Lower lobe of right lung (tissue), 2 donors: Measurements from ENCODE around the gene C21orf91. TPM values are rescaled to one million over a fixed set of nuclear protein-coding genes. Genes with fewer than 3 reads are reported as not detected.

Experiments used
- ATAC-seq, 2 donors: fragments of 200-7000 bp; cut with Tn5 transposase; one replicate each; pipeline ENCODE4 v1.9.1; 2020 to 2022; ENCODE audit warnings: mild to moderate bottlenecking in 2 of 2, moderate library complexity in 2 of 2
- DNase-seq: peaks from one replicate; pipeline ENCODE4 v3.0.0-alpha.2; 2020
- H3K27ac ChIP-seq: fragments of 200-600 bp; one replicate; pipeline ENCODE4 v1.8.0; 2022
- H3K27me3 ChIP-seq: fragments of 200-600 bp; one replicate; pipeline ENCODE4 v1.8.0; 2022; ENCODE audit warnings: low read depth
- H3K36me3 ChIP-seq: fragments of 200-600 bp; one replicate; pipeline ENCODE4 v1.8.0; 2022; ENCODE audit warnings: mild to moderate bottlenecking
- H3K4me1 ChIP-seq: fragments of 200-600 bp; one replicate; pipeline ENCODE4 v1.8.0; 2022
- H3K4me3 ChIP-seq: fragments of 200-600 bp; one replicate; pipeline ENCODE4 v1.8.0; 2022; ENCODE audit warnings: mild to moderate bottlenecking
- H3K9me3 ChIP-seq: fragments of 200-600 bp; one replicate; pipeline ENCODE4 v1.8.0; 2022
- intact Hi-C: fragments of 100-400 bp; cut with DNase I; formaldehyde crosslinking; loops from one replicate; pipeline ENCODE4 v1.11.0; 2022
- total RNA-seq: library from RNA; stranded (reverse); fragmentation: NEBNext Ultra II Directional; extraction: Animal tissue kit (Norgen Biotek cat#: 25700); gene quantifications from one replicate; pipeline ENCODE4 v1.2.1, GENCODE V29; 2021
- TF ChIP-seq, protein P1 (sequence below): fragments of 200-600 bp; IDR thresholded peaks from one replicate; pipeline ENCODE4 v1.8.0; 2022; ENCODE audit warnings: antibody characterized with exemption, mild to moderate bottlenecking
- donor health status: DM: no; HTN: yes; CAD: no; lungs with severe emphysema.

The C21orf91 gene
- total RNA-seq, 1 donor from 2014 or later: 24.8 TPM

DNA sequence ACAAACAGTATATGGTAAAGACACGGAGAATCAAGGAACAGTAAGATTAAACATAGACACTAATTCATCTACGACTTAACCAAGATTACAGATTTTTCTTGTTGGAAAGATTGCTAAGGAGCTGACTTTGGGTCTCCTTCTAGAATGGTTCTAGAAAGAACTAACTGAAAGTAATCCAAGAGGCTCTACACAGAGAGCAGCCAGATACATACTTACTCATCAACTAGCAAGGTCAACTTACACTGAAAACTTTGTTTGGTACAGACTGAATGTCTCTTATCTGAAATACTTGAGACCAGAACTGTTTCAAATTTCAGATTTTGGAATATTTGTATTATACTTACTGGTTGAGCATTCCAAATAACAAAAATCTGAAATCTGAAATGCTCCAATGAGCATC, 5.8 kb downstream of the C21orf91 start:
- H3K36me3 ChIP-seq: peaks cover 66% of the 10 kb centered on the region

DNA sequence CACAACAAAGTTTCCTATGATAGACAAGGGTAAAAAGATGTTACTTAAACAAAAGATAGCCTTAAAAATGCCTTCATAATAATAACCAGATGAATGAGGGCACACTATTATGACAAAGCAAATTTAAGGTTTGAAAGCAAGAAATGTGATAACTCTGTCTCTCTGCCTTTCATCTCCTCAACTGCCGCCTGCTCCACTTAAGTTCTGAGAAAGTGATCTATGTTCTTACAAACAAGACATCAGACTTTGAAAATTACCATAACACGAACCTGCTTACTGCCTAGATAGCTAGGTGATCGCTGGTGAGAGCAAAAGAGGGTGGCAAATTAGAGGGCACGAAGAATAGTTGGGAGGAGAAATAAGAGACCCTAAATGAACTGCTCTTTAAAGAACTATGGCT, 13.2 kb downstream of the C21orf91 start:
- H3K9me3 ChIP-seq: peaks cover 11% of the 10 kb centered on the region
- H3K27ac ChIP-seq: no peak overlapping the region
- peaks cover 28% of the 10 kb centered on the region for H3K36me3 ChIP-seq
- TF ChIP-seq, protein P1, sequence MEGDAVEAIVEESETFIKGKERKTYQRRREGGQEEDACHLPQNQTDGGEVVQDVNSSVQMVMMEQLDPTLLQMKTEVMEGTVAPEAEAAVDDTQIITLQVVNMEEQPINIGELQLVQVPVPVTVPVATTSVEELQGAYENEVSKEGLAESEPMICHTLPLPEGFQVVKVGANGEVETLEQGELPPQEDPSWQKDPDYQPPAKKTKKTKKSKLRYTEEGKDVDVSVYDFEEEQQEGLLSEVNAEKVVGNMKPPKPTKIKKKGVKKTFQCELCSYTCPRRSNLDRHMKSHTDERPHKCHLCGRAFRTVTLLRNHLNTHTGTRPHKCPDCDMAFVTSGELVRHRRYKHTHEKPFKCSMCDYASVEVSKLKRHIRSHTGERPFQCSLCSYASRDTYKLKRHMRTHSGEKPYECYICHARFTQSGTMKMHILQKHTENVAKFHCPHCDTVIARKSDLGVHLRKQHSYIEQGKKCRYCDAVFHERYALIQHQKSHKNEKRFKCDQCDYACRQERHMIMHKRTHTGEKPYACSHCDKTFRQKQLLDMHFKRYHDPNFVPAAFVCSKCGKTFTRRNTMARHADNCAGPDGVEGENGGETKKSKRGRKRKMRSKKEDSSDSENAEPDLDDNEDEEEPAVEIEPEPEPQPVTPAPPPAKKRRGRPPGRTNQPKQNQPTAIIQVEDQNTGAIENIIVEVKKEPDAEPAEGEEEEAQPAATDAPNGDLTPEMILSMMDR: no peak
- peaks cover 9% of the 10 kb centered on the region for H3K4me1 ChIP-seq
- no peak overlapping the region for H3K4me3 ChIP-seq
- DNase-seq (no peak), ATAC-seq (no peak)
- H3K27me3 ChIP-seq: no peaks in the 10 kb centered on the region
- intact Hi-C loops: no loop called here

More for the DNA sequence above, 5.8 kb downstream of the C21orf91 start:
- no peak overlapping the region for H3K4me3 ChIP-seq
- no peak for ATAC-seq
- peaks cover 3% of the 10 kb centered on the region for H3K9me3 ChIP-seq
- TF ChIP-seq, protein P1: no peak
- no peak for DNase-seq
- H3K27ac ChIP-seq: no peak overlapping the region
- H3K4me1 ChIP-seq: peaks cover 29% of the 10 kb centered on the region
- intact Hi-C loops: no loop called here
- no peaks in the 10 kb centered on the region for H3K27me3 ChIP-seq

DNA sequence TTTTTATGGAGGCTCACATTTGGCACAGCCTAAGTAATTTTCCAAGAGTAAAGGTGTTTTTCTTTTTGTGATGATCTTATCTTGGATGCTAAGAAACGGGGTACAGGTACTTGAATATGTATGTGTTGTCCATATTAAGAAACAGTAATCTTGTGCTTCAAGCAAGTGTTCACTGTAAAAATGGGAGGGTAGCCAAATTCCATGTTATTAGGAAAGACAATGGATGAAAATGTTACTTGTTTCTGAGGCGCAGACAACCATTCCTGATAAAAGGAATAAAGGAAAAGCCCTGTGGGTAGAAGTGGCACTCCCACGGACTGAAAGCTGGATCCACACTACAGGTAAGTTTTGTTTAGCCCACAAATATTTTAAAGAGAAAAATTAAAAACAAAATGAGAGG, 15.6 kb downstream of the C21orf91 start:
- intact Hi-C loops: no loop called here
- H3K27ac ChIP-seq: no peak overlapping the region
- H3K9me3 ChIP-seq: peaks cover 10% of the 10 kb centered on the region
- H3K4me3 ChIP-seq: no peak overlapping the region
- TF ChIP-seq, protein P1: no peak
- H3K4me1 ChIP-seq: peaks cover 22% of the 10 kb centered on the region
- DNase-seq (no peak), ATAC-seq (no peak)
- no peaks in the 10 kb centered on the region for H3K27me3 ChIP-seq
- peaks cover 7% of the 10 kb centered on the region for H3K36me3 ChIP-seq

DNA sequence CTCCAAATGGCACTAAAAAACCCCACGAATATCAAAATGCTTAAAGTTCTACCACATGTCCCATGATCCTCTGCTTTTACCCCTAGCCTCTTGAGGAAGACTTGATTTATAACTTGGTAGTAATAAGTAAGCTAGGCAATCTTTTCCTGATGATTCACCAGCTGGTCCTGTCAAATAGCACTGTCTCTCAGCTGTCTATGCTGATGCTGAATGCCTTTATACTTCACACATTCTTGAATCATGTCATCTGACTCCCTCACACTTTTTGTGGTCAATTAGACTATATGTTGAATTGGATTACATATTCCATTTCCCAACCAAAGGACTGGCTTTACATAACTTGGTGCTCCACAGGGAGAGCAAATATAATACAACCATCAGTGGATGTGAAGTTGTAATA, 16.6 kb downstream of the C21orf91 start:
- no peak for DNase-seq

DNA sequence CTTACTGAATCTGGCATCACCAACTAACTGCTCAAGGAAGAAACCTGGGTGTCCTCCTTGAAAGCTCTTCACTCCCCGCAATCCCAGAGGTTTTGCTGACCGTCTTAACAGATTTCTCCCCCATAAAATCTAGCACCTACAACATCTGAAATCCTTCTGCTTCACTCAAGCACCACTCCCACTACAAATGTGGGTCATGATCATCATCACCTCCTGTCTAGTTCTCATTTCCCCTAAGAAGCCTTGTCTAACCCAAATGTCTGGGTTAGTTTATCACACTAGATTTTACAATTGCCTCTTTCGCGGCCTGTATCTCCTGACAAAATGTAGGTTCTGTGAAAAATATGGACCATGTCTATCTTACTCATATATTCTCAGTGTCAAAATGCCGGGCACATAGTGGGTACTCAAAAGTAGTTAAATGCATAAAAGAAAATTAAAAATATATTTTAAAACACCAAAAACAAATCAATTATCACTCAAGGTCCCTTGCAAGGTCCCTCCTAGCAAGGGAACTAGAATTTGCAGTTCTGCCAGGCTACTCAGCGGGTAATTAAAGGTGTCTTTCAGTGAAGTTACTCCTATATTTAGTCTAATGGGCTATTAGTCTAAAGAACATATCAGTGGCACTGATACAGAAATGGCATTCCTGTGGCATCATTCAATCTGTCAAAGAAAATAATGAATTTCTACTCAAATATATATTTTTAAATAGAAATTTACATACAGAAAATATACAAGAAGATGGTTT, 19.6 kb downstream of the C21orf91 start:
- ATAC-seq (no peak), DNase-seq (no peak)
- H3K4me1 ChIP-seq: peaks cover 30% of the 10 kb centered on the region
- no peaks in the 10 kb centered on the region for H3K27me3 ChIP-seq
- H3K4me3 ChIP-seq: no peak overlapping the region
- H3K36me3 ChIP-seq: no peaks in the 10 kb centered on the region
- no peak overlapping the region for H3K27ac ChIP-seq
- intact Hi-C loops: no loop called here
- TF ChIP-seq, protein P1: no peak
- H3K9me3 ChIP-seq: no peaks in the 10 kb centered on the region

More for the DNA sequence above, 16.6 kb downstream of the C21orf91 start:
- Histone ChIP-seq H3K27ac (no peak overlapping the region), H3K27me3 (no peaks in the 10 kb centered on the region), H3K36me3 (no peaks in the 10 kb centered on the region), H3K4me3 (no peak overlapping the region), H3K4me1 (peaks cover 24% of the 10 kb centered on the region), H3K9me3 (peaks cover under 1% of the 10 kb centered on the region)
- intact Hi-C loops: no loop called here
- TF ChIP-seq, protein P1: no peak
- ATAC-seq: no peak
